Liver (tissue), 9 donors: Measurements from ENCODE around the gene SIM2. TPM values are rescaled to one million over a fixed set of nuclear protein-coding genes. Genes with fewer than 3 reads are reported as not detected.

Experiments
- DNase-seq: peaks from one replicate; pipeline ENCODE4 v3.0.0-alpha.2; 2017; ENCODE audit warnings: low spot score
- H3K27ac ChIP-seq, 2 donors: one replicate each; pipeline ENCODE4 v1.7.0; 2013; ENCODE audit warnings: inconsistent platforms in 2 of 2, low read length in 2 of 2, control low read depth in 1 of 2, low read depth in 1 of 2, mild to moderate bottlenecking in 1 of 2
- H3K27me3 ChIP-seq, 4 donors: one replicate each; pipeline versions ENCODE4 v1.6.1 to v1.7.0; 2013; ENCODE audit warnings: low read length in 3 of 4, inconsistent platforms in 1 of 4, mild to moderate bottlenecking in 1 of 4, moderate library complexity in 1 of 4; ENCODE audit not compliant: control insufficient read depth in 4 of 4, insufficient read depth in 4 of 4
- H3K36me3 ChIP-seq, 4 donors: one replicate each; pipeline versions ENCODE4 v1.6.1 to v1.7.0; 2013; ENCODE audit warnings: low read length in 3 of 4, mild to moderate bottlenecking in 3 of 4, low read depth in 1 of 4, moderate library complexity in 1 of 4; ENCODE audit not compliant: control insufficient read depth in 4 of 4, insufficient read depth in 3 of 4
- H3K4me1 ChIP-seq, 4 donors: one replicate each; pipeline versions ENCODE4 v1.6.1 to v1.7.0; 2013; ENCODE audit warnings: low read length in 3 of 4, mild to moderate bottlenecking in 3 of 4, moderate library complexity in 1 of 4; ENCODE audit not compliant: control insufficient read depth in 4 of 4, insufficient read depth in 4 of 4
- H3K4me3 ChIP-seq, 3 donors: one replicate each; pipeline versions ENCODE4 v1.6.1 to v1.7.0; 2013; ENCODE audit warnings: low read length in 3 of 3, control low read depth in 1 of 3, low read depth in 1 of 3, mild to moderate bottlenecking in 1 of 3
- H3K9ac ChIP-seq, 2 donors: one replicate each; pipeline ENCODE4 v1.7.0; 2013; ENCODE audit warnings: low read length in 2 of 2, mild to moderate bottlenecking in 2 of 2, moderate library complexity in 2 of 2, control low read depth in 1 of 2, low read depth in 1 of 2
- H3K9me3 ChIP-seq, 4 donors: one replicate each; pipeline versions ENCODE4 v1.6.1 to v1.7.0; 2013; ENCODE audit warnings: low read length in 3 of 4; ENCODE audit not compliant: control insufficient read depth in 4 of 4
- EGR1 ChIP-seq, 2 donors: IDR thresholded peaks; 2 replicates each; pipeline ENCODE4 v1.6.1; 2016 to 2018; ENCODE audit warnings: antibody characterized with exemption in 2 of 2, low read depth in 2 of 2
- FOXA1 ChIP-seq: IDR thresholded peaks from 2 replicates; pipeline ENCODE4 v1.6.1; 2016; ENCODE audit warnings: antibody characterized with exemption
- FOXA2 ChIP-seq: IDR thresholded peaks from 2 replicates; pipeline ENCODE4 v1.6.1; 2016; ENCODE audit warnings: antibody characterized with exemption
- GABPA ChIP-seq, 2 donors: IDR thresholded peaks in 1 of 2; conservative IDR thresholded peaks in 1 of 2; 2 replicates each; pipeline ENCODE4 v1.6.1; 2016; ENCODE audit warnings: antibody characterized with exemption in 2 of 2, mild to moderate bottlenecking in 1 of 2, moderate library complexity in 1 of 2
- HNF4A ChIP-seq, 2 donors: conservative IDR thresholded peaks; 2 replicates each; pipeline ENCODE4 v1.6.1; 2016; ENCODE audit warnings: antibody characterized with exemption in 2 of 2, mild to moderate bottlenecking in 2 of 2
- HNF4G ChIP-seq: IDR thresholded peaks from 2 replicates; pipeline ENCODE4 v1.6.1; 2016; ENCODE audit warnings: antibody characterized with exemption
- JUND ChIP-seq, 2 donors: IDR thresholded peaks; 2 replicates each; pipeline ENCODE4 v1.6.1; 2016; ENCODE audit warnings: antibody characterized with exemption in 2 of 2
- NR2F2 ChIP-seq: IDR thresholded peaks from 2 replicates; pipeline ENCODE4 v1.6.1; 2016; ENCODE audit warnings: antibody characterized with exemption
- RAD21 ChIP-seq, 2 donors: IDR thresholded peaks; 2 replicates each; pipeline ENCODE4 v1.6.1; 2016; ENCODE audit warnings: antibody characterized with exemption in 2 of 2, mild to moderate bottlenecking in 2 of 2
- RXRA ChIP-seq, 2 donors: IDR thresholded peaks; 2 replicates each; pipeline ENCODE4 v1.6.1; 2017 to 2018; ENCODE audit warnings: antibody characterized with exemption in 2 of 2, mild to moderate bottlenecking in 1 of 2
- SP1 ChIP-seq: IDR thresholded peaks from 2 replicates; pipeline ENCODE4 v1.6.1; 2018; ENCODE audit warnings: antibody characterized with exemption, mild to moderate bottlenecking
- WGBS: extraction: QIAGEN DNeasy Blood & Tissue Kit; methylation state at CpG from one replicate; pipeline ENCODE4 v1.1.7; 2013; 5-methylcytosine and 5-hydroxymethylcytosine counted together
- polyA plus RNA-seq, 2 donors: library from polyadenylated mRNA; stranded (reverse) in 1 of 2; unstranded in 1 of 2; fragments of 200-250 nt in 1 of 2; fragments of >200 nt in 1 of 2; fragmentation: Nextera tagmentation in 1 of 2; extraction: Ambion mirVana in 1 of 2; gene quantifications; one replicate each; pipeline versions ENCODE4 v1.2.1 to v1.2.3, GENCODE V29; 2013 to 2015
- total RNA-seq, 2 donors: library from RNA; depleted of rRNA; stranded (reverse); fragments of >200 nt; gene quantifications; one replicate each; pipeline ENCODE4 v1.2.3, GENCODE V29; 2014
- TF ChIP-seq, protein P1 (sequence below): fragments of 150-350 bp; IDR thresholded peaks from 2 replicates; pipeline ENCODE4 v1.5.1; 2017; ENCODE audit warnings: improper control_type of control experiment, low read depth, low read length; ENCODE audit not compliant: missing input control
- TF ChIP-seq, protein P2 (sequence below): IDR thresholded peaks from 2 replicates; pipeline ENCODE4 v1.6.1; 2016; ENCODE audit warnings: antibody characterized with exemption
- TF ChIP-seq, protein P3 (sequence below): IDR thresholded peaks from 2 replicates; pipeline ENCODE4 v1.6.1; 2016; ENCODE audit warnings: antibody characterized with exemption
- TF ChIP-seq, protein P4 (sequence below): IDR thresholded peaks from 2 replicates; pipeline ENCODE4 v1.6.1; 2016; ENCODE audit warnings: antibody characterized with exemption, mild to moderate bottlenecking
- donor health status: healthy.
- donor health status: healthy.
- donor health status: healthy.
- donor health status: healthy.
- donor health status: healthy.

The SIM2 gene
- total and polyA plus RNA-seq, 4 donors = 0.19 TPM; not detected in 3

DNA sequence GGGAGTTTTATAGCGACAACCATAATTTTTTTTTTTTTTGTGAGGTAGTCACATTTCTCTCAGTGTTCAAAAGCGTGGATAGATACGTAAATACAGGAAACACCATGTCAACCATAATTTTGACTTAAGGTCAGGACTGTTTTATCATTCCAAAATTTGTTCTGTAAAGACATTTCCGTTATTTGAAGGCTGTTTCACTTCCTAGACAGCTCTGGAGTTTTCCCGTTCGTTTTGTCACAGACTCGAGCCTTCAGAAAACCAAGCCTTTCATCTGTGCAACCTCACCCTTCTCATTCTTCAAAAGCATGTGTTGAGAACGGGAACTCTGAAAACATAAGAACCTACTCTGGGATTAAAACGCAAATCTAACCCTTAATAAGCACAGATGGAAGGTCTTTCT is 17.9 kb downstream of the SIM2 start (continued):
- TF ChIP-seq, protein P1, sequence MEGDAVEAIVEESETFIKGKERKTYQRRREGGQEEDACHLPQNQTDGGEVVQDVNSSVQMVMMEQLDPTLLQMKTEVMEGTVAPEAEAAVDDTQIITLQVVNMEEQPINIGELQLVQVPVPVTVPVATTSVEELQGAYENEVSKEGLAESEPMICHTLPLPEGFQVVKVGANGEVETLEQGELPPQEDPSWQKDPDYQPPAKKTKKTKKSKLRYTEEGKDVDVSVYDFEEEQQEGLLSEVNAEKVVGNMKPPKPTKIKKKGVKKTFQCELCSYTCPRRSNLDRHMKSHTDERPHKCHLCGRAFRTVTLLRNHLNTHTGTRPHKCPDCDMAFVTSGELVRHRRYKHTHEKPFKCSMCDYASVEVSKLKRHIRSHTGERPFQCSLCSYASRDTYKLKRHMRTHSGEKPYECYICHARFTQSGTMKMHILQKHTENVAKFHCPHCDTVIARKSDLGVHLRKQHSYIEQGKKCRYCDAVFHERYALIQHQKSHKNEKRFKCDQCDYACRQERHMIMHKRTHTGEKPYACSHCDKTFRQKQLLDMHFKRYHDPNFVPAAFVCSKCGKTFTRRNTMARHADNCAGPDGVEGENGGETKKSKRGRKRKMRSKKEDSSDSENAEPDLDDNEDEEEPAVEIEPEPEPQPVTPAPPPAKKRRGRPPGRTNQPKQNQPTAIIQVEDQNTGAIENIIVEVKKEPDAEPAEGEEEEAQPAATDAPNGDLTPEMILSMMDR = no peak

DNA sequence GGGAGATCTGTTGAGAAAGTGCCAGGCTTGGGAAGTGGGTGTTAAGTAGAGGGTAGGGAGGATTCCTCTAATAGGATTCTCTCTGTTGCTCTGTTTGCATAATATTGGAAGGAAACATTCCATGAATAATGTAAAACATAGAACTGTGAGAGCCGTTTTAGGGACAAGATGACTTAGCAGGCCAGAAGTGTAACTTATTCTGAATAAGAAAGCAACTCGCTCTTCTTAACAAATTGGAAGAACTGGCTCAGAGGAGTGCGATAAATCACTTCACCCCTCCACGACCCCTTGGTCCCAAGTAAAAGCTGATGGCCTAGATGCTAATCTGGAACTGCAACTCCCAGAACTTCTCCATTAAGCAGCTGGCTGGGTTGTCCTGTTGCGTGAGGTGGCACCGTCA is 19.1 kb downstream of the SIM2 start:
- WGBS = 83% methylated on average over 6 of the region's 6 CpGs
- Histone ChIP-seq H3K4me1 (no peaks in the 10 kb centered on the region), H3K9ac (no peak overlapping the region), H3K27ac (no peak overlapping the region), H3K27me3 (peaks cover 0 to 30% (median 5%) of the 10 kb centered on the region in 4 donors), H3K9me3 (no peaks in the 10 kb centered on the region), H3K36me3 (no peaks in the 10 kb centered on the region), H3K4me3 (no peak overlapping the region)
- DNase-seq = no peak
- TF ChIP-seq FOXA2 (no peak), RAD21 (IDR thresholded peaks at IDR 0.05) (no peak)
- TF ChIP-seq, protein P2, sequence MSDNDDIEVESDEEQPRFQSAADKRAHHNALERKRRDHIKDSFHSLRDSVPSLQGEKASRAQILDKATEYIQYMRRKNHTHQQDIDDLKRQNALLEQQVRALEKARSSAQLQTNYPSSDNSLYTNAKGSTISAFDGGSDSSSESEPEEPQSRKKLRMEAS = no peak
- TF ChIP-seq, protein P1 = no peak

DNA sequence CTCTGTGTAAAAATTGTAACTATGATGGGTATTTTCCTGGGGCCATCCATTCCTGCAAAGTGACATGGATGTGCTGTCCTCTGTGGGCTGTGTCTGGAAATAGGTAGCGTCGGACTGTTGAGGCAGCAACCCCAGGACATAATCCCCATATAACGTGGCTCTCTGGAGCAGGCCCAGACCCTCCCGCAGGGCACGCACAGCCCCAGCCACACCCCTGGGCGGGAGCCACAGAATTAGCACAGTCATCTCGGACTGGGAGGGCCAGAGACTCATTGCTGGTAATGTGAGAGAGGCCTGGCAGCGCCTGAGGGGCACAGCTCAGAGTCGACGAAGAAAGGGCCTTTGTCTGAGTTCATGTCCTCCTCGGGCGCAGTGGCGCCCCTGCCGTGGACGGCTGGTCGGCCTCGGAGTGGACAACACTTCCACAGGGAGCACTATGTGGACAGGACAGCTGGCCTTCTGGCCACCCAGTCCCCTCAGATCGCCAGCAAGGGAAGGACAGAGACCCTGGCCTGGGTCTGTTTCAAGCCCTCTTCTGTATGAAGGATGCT is 20.1 kb downstream of the SIM2 start:
- H3K4me1 ChIP-seq = no peaks in the 10 kb centered on the region
- H3K4me3 ChIP-seq = no peak overlapping the region
- H3K9ac ChIP-seq = no peak overlapping the region
- WGBS = 78% methylated on average over 18 of the region's 18 CpGs
- no peaks in the 10 kb centered on the region for H3K9me3 ChIP-seq
- TF ChIP-seq HNF4A (conservative IDR thresholded peaks at IDR 0.05) (no peak), NR2F2 (no peak), RAD21 (IDR thresholded peaks at IDR 0.05) (no peak), EGR1 (IDR thresholded peaks at IDR 0.05; ENCODE audit: low read depth in 2 of 2) (no peak), HNF4G (no peak), SP1 (no peak)
- TF ChIP-seq, protein P2 = no peak
- no peak overlapping the region for H3K27ac ChIP-seq
- DNase-seq = no peak
- no peaks in the 10 kb centered on the region for H3K36me3 ChIP-seq
- H3K27me3 ChIP-seq = peaks cover 0 to 27% (median 5%) of the 10 kb centered on the region in 4 donors

DNA sequence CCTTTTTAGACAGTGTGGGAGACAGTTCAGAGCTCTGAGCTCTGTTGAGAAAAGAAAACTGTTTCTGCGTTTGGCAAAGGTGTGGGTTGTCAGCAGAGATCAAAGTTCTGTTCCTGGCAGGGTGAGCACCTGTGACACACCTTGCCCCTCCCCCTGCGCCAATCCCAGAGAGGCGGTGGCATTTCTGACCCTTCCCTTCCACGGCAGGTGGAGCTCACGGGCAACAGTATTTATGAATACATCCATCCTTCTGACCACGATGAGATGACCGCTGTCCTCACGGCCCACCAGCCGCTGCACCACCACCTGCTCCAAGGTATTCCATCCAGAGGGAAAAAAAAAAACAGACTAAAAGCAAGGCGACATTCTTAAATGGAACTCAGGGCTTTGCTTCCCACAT is 20.7 kb downstream of the SIM2 start:
- H3K36me3 ChIP-seq = no peaks in the 10 kb centered on the region
- 81% methylated on average over 10 of the region's 10 CpGs for WGBS
- H3K27me3 ChIP-seq = peaks cover 0 to 21% (median 3%) of the 10 kb centered on the region in 4 donors
- H3K4me3 ChIP-seq = no peak overlapping the region
- no peaks in the 10 kb centered on the region for H3K4me1 ChIP-seq
- DNase-seq = no peak
- H3K9me3 ChIP-seq = no peaks in the 10 kb centered on the region
- H3K27ac ChIP-seq = no peak overlapping the region
- no peak overlapping the region for H3K9ac ChIP-seq
- TF ChIP-seq FOXA2 = no peak
- TF ChIP-seq, protein P3, sequence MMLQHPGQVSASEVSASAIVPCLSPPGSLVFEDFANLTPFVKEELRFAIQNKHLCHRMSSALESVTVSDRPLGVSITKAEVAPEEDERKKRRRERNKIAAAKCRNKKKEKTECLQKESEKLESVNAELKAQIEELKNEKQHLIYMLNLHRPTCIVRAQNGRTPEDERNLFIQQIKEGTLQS = no peak
- TF ChIP-seq FOXA1 = no peak
- TF ChIP-seq HNF4G = no peak
- TF ChIP-seq, protein P4, sequence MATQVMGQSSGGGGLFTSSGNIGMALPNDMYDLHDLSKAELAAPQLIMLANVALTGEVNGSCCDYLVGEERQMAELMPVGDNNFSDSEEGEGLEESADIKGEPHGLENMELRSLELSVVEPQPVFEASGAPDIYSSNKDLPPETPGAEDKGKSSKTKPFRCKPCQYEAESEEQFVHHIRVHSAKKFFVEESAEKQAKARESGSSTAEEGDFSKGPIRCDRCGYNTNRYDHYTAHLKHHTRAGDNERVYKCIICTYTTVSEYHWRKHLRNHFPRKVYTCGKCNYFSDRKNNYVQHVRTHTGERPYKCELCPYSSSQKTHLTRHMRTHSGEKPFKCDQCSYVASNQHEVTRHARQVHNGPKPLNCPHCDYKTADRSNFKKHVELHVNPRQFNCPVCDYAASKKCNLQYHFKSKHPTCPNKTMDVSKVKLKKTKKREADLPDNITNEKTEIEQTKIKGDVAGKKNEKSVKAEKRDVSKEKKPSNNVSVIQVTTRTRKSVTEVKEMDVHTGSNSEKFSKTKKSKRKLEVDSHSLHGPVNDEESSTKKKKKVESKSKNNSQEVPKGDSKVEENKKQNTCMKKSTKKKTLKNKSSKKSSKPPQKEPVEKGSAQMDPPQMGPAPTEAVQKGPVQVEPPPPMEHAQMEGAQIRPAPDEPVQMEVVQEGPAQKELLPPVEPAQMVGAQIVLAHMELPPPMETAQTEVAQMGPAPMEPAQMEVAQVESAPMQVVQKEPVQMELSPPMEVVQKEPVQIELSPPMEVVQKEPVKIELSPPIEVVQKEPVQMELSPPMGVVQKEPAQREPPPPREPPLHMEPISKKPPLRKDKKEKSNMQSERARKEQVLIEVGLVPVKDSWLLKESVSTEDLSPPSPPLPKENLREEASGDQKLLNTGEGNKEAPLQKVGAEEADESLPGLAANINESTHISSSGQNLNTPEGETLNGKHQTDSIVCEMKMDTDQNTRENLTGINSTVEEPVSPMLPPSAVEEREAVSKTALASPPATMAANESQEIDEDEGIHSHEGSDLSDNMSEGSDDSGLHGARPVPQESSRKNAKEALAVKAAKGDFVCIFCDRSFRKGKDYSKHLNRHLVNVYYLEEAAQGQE = no peak
- TF ChIP-seq JUND (IDR thresholded peaks at IDR 0.05) = no peak
- TF ChIP-seq, protein P2 = no peak
- no peak for TF ChIP-seq RXRA (IDR thresholded peaks at IDR 0.05)
- no peak for TF ChIP-seq NR2F2
- no peak for TF ChIP-seq GABPA (IDR thresholded peaks at IDR 0.05 in 1 of 2, conservative IDR thresholded peaks at IDR 0.05 in 1 of 2)
